Left cardiac atrium (tissue), 4 donors: Measurements from ENCODE around the gene B3GNT8. TPM values are rescaled to one million over a fixed set of nuclear protein-coding genes. Genes with fewer than 3 reads are reported as not detected.
"Not testable (repeated sequence)": the region's sequence is repeated elsewhere in the genome, so short reads cannot be mapped to it uniquely, and the experiment has no call there.

Experiments used
- ATAC-seq, 2 donors: fragments of 200-7000 bp; cut with Tn5 transposase; one replicate each; pipeline ENCODE4 v1.9.1; 2020; ENCODE audit warnings: mild to moderate bottlenecking in 2 of 2, moderate library complexity in 2 of 2
- DNase-seq: peaks from one replicate; pipeline ENCODE4 v3.0.0-alpha.2; 2020
- intact Hi-C, 2 donors: fragments of 100-400 bp; cut with DNase I; formaldehyde crosslinking; loops; one replicate each; pipeline versions ENCODE4 v1.14.1 to v1.15.1; 2022 to 2023
- total RNA-seq, 2 donors: library from RNA; stranded (reverse); fragmentation: NEBNext Ultra II Directional; extraction: Animal tissue kit (Norgen Biotek cat#: 25700); gene quantifications; one replicate each; pipeline ENCODE4 v1.2.1, GENCODE V29; 2021
- donor health status: DM: no; HTN: yes; CAD: no.
- donor health status: DM: no; HTN: yes; CAD: no; lungs with severe emphysema.
- donor health status: DM: yes; HTN: yes; CAD: no.
- donor health status: Dilated cardiomyopathy.

Gene B3GNT8
- total RNA-seq, 2 donors from 2014 or later: 1.4 to 3.2 TPM

GRCh38 chr19:41439441-41440222 is 12.5 kb upstream of the B3GNT8 start, which contains the start of gene DMAC2:
DMAC2 (minus strand) TSS chr19:41439912; CDS start chr19:41439899, 13 bp downstream.
- DNase-seq: peak; percentile 99
- intact Hi-C loops: loop anchor here in 1 of 2 donors (5.0 to 10.0 kb wide), 4 partner anchors 42 to 235 kb away; partner anchors contain the start of genes BCKDHA and EXOSC5
- ATAC-seq: peak; percentile 98

DNA sequence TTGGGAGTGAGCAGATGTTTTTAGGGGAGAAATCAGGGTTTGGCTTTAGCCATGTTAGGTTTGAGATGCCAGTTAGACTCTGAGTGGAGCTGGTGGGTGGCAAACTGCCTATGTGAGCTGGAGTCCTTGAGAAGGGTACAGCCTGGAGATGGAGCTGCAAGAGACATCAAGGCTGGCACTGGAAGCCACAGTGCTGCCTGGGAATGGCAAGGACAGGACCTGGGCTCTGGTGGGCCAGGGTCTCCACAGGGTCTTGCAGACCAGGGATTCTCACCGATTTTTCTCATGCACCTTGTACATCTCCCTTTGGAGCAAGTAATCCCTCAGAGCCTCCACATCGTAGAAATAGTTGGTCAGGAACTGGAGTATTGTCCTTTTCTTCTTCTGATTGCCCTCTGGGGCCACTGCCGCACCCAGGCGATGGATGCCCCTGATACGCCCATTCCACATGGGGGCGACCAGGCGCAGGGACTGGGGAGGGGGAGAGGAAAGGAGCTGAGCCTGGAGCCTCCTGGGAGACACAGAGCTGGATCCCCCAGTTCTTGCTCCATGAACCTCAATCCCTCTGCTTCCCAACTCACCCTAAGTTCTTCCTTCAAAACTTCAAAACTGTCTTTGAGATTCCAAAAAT is 10.9 kb upstream of the B3GNT8 start:
- intact Hi-C loops: loop anchor here in 1 of 2 donors (5.0 to 10.0 kb wide), 2 partner anchors 41 to 113 kb away; partner anchors contain the start of genes BCKDHA and EXOSC5
- ATAC-seq (no peak), DNase-seq (no peak)

GRCh38 chr19:41436674-41436951 is 9.4 kb upstream of the B3GNT8 start:
- DNase-seq: no peak
- intact Hi-C loops: loop anchor here in 1 of 2 donors (5.0 to 10.0 kb wide), 2 partner anchors 39 to 112 kb away; partner anchors contain the start of genes BCKDHA and EXOSC5
- no peak for ATAC-seq

DNA sequence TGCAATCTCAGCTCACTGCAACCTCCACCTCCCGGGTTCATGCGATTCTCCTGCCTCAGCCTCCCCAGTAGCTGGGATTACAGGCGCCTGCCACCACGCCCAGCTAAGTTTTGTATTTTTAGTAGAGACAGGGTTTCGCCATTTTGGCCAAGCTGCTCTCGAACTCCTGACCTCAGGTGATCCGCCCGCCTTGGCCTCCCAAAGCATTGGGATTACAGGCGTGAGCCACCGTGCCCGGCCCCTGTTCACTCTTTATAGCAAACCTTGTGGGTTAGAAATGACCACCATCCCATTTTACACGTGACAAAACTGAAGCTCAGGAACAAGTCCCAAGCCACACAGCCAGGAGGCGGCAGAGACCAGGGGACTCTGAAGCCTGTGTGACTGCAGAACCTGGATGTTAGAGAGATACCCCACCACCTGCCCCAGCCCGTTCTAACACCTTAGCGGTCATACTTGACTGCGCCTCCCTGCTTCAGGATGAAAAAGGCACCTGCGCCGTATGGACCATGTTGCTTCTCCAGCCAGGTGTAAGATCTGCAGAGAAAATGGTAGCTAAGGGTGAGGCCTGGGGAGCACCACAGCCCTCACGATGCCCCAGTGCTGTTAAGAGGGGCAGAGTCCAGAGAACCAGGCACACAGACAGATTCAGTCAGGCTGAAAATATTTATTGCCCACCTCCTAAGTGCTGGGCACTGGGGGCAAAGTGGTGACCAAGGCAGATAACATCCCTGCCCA is 8.9 kb upstream of the B3GNT8 start:
- ATAC-seq (no peak), DNase-seq (no peak)
- intact Hi-C loops: loop anchor here in 1 of 2 donors (5.0 to 10.0 kb wide), 2 partner anchors 39 to 111 kb away; partner anchors contain the start of genes BCKDHA and EXOSC5

DNA sequence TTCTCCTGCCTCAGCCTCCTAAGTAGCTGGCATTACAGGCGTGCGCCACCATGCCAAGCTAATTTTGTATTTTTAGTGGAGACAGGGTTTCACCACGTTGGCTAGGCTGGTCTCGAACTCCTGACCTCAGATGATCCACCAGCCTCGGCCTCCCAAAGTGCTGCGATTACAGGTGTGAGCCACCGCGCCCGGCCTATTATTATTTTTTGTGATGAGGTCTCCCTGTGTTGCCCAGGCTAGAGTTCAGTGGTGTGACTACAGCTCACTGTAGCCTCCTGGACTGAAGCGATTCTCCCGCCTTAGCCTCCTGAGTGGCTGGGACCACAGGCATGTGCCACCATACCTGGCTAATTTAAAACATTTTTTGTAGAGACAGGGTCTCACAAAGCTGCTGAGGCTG is 8.2 kb upstream of the B3GNT8 start:
- ATAC-seq, DNase-seq: not testable (repeated sequence)
- intact Hi-C loops: loop anchor here in 1 of 2 donors (5.0 to 10.0 kb wide), 2 partner anchors 38 to 111 kb away; partner anchors contain the start of genes BCKDHA and EXOSC5

DNA sequence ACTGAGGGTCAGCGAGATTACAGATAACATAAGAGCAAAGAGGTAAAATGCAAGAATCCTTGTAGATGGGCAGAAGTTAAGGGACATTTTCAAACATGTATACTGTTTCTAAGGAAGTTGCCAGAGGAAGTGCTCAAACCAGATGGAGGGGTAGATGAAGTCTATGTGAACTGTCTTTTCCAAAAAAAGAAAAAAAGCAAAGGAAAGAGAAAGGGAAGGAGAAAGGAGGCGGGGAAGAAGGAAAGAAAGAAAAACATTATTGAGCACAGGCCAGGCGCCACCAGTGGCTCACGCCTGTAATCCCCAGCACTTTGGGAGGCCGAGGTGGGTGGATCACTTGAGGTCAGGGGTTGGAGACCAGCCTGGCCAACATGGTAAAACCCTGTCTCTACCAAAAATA is 7.3 kb upstream of the B3GNT8 start:
- no peak for ATAC-seq
- intact Hi-C loops: loop anchor here in 1 of 2 donors (10.0 kb wide), 1 partner anchor 110 kb away; no protein-coding TSS in a partner anchor
- DNase-seq: no peak

DNA sequence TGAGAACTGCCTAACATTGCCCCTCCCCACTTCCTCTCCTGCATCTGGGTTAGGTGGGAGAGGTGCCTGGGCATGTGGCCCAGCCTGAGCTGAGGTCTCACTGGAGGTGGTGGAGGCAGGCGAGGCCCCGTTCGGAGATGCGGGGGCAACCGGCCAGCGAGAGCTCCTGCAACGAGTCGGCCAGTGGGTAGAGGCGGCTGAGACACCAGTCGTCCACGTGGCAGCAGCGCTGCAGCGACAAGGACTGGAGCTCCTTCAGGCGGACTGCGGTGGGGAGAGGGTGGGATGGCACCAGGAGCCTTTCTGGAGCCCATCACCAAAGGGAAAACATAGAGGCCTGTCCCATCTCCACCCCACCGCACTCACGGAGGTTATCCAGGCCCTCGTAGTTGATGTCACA is 6.0 kb upstream of the B3GNT8 start:
- DNase-seq (no peak), ATAC-seq (no peak)
- intact Hi-C loops: loop anchor here in 1 of 2 donors (10.0 kb wide), 1 partner anchor 108 kb away; no protein-coding TSS in a partner anchor

GRCh38 chr19:41431426-41432386 is 4.5 kb upstream of the B3GNT8 start:
- DNase-seq: peak; percentile 63
- peak; percentile 68 to 71 for ATAC-seq
- intact Hi-C loops: loop anchor here in 1 of 2 donors (10.0 kb wide), 1 partner anchor 107 kb away; no protein-coding TSS in a partner anchor

- ATAC-seq (no peak), DNase-seq (no peak)
- intact Hi-C loops: loop anchor here in 1 of 2 donors (10.0 kb wide), 1 partner anchor 106 kb away; no protein-coding TSS in a partner anchor
Observed at GRCh38 chr19:41430922-41431321, 3.7 kb upstream of the B3GNT8 start.

- no peak for DNase-seq
- intact Hi-C loops: no loop called here
Observed at GRCh38 chr19:41428481-41428859, 1.3 kb upstream of the B3GNT8 start.

DNA sequence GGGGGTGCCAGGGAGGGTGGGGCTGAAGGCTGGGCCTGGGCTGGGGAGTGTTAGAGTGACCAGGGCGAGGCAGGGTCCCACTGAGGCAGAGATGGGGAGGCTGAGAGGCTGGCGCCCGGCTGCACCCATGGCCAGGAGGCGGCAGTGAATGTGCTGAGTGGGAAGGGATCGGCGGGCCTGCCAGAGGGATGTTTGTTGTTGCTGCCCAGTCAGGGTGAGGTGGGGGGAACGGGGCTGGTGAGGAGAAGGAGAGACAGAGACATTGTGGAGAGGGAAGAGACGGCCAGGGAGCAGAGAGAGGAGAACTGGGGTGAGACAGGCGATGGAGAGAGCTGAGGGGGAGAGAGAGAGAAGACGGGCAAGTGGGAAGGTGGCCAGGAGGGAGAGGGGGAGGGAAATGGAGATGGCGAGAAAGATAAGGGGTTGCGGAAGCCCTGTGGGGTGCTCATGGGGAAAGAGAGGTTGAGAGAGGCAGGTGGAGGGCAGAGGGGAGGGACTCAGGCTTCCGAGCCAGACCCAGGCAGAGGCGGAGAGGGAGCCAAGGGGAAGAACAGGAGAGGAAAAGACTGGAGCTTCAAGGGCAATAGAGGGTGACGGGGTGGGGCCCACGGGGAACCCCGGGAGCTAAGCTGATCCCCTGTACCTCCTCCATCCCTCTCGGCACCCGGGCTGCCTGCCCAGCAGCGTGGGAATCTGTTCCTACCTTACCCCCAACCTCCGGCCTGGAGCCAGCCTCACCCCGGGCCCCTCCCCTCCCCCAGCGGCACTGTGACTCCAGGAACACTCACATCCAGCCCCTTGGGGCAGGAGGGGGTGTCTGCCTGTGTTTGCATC is 690 bp upstream of the B3GNT8 start:
- intact Hi-C loops: no loop called here
- peak; percentile 29 to 42 for ATAC-seq
- no peak for DNase-seq

More at GRCh38 chr19:41428481-41428859, 1.3 kb upstream of the B3GNT8 start:
- no peak for ATAC-seq

- intact Hi-C loops: no loop called here
- ATAC-seq: peak in 1 of 2 donors; percentile 3
- no peak for DNase-seq
Observed at GRCh38 chr19:41426116-41426841, 895 bp downstream of the B3GNT8 start.

DNA sequence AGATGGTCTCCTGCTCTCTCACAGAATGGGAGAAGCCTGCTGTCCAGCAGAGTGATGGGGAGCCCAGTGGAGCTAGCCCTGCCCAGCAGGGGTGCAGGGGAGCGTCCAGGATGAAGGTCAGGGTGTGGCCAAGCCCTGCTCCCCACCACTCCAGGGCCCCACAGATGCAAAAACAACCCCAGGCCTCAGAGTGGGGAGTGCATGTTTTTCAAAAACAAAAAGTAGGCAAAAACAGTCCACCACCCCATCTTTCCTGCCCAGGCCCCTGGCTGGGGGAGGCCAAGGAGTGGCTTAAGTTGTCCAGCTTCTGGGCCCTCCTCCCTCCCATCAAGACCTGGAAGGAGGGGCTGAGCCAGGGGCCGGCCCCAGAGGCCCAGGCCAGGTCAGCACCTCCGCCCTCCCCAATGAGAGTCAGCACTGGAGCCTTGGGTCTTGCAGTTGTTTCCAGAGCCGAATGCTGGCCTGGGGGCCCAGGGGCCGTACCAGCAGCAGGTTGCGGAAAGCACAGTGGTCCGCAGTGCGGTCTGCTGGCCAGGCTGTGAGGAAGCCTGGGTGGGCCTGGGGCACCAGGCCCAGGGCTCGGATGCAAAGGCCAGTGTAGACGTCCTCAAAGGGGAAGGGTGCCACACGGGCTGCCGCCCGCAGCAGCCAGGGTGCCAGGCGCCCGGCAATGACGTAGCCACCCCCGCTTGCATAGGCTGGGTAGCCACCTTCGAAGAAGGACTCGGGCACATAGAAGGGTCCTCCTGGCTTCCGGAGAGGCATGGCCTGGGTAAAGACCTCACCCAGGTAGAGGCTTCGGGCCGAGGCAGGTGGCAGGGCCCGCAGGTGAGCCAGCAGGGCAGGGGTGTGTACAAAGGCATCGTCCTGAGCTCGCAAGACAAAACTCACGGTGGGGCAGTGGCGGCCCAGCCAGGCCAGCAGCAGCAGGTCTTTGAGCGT is 1.7 kb downstream of the B3GNT8 start:
- intact Hi-C loops: no loop called here
- DNase-seq: no peak
- no peak for ATAC-seq

DNA sequence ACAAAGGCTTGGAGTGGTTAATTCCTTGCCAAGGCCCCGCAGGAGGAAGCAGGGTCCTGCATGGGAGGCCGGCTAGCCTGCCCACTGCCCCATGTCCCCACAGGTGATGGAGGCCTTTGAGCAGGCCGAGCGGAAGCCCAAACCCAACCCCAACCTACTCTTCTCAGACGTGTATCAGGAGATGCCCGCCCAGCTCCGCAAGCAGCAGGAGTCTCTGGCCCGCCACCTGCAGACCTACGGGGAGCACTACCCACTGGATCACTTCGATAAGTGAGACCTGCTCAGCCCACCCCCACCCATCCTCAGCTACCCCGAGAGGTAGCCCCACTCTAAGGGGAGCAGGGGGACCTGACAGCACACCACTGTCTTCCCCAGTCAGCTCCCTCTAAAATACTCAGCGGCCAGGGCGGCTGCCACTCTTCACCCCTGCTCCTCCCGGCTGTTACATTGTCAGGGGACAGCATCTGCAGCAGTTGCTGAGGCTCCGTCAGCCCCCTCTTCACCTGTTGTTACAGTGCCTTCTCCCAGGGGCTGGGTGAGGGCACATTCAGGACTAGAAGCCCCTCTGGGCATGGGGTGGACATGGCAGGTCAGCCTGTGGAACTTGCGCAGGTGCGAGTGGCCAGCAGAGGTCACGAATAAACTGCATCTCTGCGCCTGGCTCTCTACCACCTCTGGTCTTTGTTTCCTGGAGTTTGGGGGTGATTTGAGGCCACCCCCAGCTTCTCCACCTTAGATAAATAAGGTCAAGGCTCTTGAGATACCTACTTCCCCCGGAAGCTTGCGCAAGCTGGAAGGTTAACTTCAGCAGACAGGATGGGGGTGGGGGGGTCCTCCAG is 2.6 kb downstream of the B3GNT8 start:
- DNase-seq (no peak), ATAC-seq (no peak)
- intact Hi-C loops: no loop called here

- DNase-seq: no peak
- no peak for ATAC-seq
- intact Hi-C loops: no loop called here
Observed at GRCh38 chr19:41422955-41423354, 4.2 kb downstream of the B3GNT8 start.
